GM21576 (cell line): ENCODE data around the gene TUBA4B.
"Not testable (repeated sequence)": the region's sequence is repeated elsewhere in the genome, so short reads cannot be mapped to it uniquely, and the experiment has no call there.

Experiments
- ATAC-seq: cut with Tn5 transposase; IDR thresholded peaks from one replicate; pipeline ENCODE4 v1.9.1; 2021; ENCODE audit warnings: mild to moderate bottlenecking, moderate library complexity; ENCODE audit not compliant: unreplicated experiment

Gene TUBA4B

GRCh38 chr2:219309278-219309677 is 56.2 kb downstream of the TUBA4B start, which contains the start of gene PTPRN:
TSS of gene PTPRN (minus strand) at chr2:219309401. CDS start at chr2:219309332, 69 bp downstream.
- ATAC-seq, result no peak

GRCh38 chr2:219312683-219313263 is 59.7 kb downstream of the TUBA4B start:
- not testable (repeated sequence) for ATAC-seq

GRCh38 chr2:219314804-219315468 is 61.9 kb downstream of the TUBA4B start:
- no peak for ATAC-seq
